GM18526 (cell line): ENCODE data around the gene NKD1.

Experiments
- POLR2A ChIP-seq: IDR thresholded peaks from 3 replicates; pipeline ENCODE4 v1.6.1; 2011; ENCODE audit not compliant: insufficient read length; ENCODE audit errors: extremely low read depth

Gene NKD1

GRCh38 chr16:50531359-50531758, 16.8 kb upstream of the NKD1 start:
- no peak for TF ChIP-seq POLR2A

DNA sequence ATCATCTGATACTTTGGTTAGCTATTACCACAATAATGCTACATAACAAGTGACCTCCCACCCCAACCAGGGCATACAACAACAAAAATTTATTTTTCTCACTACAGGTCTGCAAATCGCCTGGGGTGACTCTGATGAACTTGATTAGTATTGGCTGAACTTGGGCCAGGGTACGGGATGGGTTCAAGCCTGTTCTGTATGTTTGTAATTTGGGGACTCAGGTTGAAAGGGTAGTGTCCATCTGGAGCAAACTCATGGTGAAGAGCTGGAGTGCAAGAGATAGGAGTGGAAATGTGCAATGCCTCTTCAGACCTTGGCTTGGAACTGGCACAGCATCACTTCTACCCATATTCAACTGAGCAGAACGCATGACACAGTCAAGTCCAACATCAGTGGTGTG, 16.3 kb upstream of the NKD1 start:
- TF ChIP-seq POLR2A, result no peak

DNA sequence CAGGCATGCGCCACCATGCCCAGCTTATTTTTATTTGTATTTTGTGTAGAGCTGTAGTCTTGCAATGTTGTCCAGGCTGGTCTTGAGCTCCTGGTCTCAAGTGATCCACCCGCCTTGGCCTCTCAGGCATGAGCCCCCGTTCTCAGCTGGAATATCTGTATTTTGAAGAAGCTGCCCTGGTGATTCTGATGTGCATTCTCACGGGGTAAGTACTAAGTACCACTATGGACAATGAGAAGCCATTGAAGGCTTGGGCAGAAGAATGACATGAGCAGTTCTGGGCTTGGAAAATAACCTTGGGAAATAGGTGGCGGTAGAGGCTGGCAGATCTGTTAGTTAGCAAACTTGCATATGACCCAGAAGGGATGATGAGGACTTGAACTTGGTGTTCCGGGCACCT, 15.6 kb upstream of the NKD1 start:
- no peak for TF ChIP-seq POLR2A

DNA sequence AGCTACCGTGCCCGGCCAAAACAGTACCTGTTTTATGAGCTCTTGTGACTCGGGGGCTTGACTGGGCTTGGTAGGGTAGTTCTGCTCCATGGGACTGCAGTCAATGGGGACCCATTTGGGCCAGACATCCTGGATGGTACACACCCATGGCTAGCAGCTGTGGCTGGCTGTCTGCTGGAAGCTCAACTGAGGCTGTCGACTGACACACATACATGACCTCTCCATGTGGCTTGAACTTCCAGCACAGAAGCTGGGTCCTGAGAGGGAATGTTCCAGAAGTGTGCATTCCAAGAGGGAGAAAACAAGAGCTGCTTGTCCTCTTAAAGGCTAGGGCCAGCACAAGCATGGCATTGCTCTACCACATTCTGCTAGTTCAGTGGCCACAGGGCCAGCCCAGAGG, 14.9 kb upstream of the NKD1 start:
- no peak for TF ChIP-seq POLR2A

- no peak for TF ChIP-seq POLR2A
These were observed 14.1 kb upstream of the NKD1 start for GRCh38 chr16:50534091-50534490.

DNA sequence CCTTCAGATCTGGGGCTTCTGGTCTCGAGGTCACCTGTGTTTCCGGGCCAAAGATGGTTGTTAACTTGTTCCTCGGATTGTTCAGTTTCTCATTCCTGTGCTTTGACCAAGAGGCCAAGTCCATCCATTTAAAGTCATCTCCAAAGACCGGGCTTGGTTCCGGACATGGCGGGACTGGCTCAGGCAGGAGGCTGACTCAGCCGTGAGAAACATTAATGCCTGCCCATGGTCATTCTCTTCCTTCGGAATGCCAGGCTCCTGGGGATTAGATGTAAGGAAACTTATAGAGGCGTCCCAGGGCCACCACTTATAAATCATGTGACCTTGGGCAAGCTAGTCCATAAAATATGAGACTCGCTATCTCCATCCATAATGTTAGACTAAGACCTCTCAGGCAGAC, 13.6 kb upstream of the NKD1 start:
- no peak for TF ChIP-seq POLR2A

- TF ChIP-seq POLR2A, result no peak
These were observed 13.2 kb upstream of the NKD1 start for GRCh38 chr16:50534958-50535357.

DNA sequence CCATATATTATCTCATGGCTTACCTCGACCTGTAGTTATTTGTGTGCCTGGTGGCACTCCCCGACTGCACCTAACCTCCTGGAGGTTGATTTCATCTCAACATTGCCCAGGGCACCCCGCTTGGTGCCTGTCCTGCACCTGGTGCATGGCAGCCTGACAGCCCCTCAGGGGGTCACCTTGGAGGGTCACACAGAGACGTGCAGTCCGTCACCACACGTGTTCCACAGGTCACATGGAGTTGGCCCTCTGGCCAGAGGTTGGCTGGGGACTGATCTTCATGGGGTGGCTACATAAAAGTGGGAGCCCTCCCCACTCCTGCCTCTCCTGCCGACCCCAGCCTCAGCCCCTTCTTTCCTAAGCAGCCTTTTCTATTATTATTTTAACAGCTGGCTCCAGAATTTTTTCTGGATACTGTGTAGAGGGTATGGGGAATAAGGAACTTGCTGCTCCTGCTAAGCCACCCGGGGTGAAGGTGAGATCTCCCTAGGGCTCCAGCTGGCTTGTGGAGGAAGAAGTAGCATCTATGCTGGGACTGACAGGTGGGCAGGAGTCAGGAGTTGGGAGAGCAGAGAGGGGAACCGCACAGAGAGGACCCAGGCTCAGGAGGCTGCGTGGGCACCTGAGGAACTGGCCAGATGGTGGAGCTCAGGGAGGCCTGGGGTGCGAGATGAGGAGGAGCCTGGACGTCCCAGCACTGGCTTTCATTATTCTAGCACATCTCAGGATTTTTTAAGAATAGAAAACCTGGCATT, 12.5 kb upstream of the NKD1 start:
- TF ChIP-seq POLR2A, result no peak

DNA sequence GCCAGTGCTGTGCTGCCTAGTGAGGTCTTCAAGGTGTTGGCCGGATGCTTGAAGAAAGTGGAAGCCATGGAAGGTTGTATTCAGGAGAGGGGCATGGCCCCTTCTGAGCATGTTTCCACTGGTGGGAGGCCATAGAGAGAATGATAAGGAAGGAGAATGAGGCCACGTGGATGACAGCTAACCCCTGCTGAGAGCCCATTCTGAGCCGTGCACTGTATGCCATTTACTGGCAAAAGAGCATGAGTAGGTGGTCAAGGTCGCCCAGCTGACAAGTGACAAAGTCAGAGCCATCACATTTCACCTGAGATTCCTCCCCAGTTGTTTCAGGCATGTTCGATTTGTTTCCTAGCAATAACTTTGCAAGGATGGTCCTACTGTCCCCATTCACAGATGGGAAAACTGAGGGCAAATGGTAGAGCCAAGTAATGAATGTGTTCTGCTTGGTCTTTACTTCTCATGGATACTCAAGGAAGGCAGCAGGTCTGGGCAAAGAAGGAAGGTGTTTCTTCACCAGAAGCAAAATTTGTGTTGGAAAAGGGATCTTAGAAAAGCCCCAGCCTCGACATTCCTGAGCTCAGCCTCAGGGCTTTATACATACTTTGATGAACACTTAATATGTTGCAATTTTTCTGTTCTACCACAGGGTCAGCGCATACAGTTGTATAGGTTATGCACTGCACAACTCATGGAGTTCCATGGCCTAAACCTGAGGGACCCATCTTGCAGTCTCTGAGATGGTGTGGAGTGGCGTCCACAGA, 10.5 kb upstream of the NKD1 start:
- TF ChIP-seq POLR2A, result no peak

- no peak for TF ChIP-seq POLR2A
These were observed 9.7 kb upstream of the NKD1 start for GRCh38 chr16:50538411-50539052.

- no peak for TF ChIP-seq POLR2A
These were observed 9.0 kb upstream of the NKD1 start for GRCh38 chr16:50539053-50539695.

DNA sequence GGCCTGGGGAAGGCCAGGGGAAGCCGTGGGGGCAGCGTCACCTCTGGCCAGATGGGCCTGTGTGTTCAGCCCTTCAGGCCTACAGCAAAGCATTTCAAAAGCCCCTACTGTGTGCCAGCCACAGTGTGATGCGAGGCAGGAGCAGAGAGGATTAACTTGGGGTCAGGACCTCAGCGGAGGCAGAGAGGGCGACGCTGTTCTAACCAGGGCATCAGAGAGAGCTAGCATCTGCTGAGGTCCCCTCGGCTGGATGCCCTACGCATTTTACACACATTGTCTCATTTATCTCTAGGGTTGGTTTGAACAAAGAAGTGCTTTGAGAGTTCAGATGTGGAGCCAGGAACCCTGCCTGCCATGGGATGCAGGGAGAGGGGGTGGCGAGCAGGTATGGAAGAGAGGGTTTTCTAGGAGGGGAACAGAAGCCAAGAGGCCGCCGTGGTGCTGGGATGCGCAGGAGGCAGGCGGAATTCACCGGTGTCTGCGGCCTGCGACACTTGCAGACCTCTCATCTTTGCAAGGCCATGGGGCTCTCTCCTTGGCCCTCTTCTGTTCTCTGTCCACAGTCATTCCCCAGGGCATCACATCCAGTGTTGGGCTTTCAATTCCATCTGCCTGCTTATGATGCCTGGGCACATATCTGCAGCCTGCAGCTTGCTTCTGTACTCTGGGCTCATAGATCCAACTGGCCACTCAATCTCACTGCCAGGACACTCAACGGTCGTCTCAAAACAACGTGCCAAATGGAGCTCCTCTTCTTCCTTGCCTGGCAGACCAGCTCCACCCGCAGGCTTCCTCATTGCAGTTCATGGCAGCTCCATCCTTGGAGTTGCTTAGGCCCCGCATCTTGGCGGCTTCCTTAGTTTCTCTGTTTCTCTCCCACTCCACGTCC, 8.1 kb upstream of the NKD1 start:
- TF ChIP-seq POLR2A, result no peak

GRCh38 chr16:50540711-50541007, 7.5 kb upstream of the NKD1 start:
- TF ChIP-seq POLR2A, result no peak

- TF ChIP-seq POLR2A, result no peak
These were observed 5.5 kb upstream of the NKD1 start for GRCh38 chr16:50542703-50543102.

DNA sequence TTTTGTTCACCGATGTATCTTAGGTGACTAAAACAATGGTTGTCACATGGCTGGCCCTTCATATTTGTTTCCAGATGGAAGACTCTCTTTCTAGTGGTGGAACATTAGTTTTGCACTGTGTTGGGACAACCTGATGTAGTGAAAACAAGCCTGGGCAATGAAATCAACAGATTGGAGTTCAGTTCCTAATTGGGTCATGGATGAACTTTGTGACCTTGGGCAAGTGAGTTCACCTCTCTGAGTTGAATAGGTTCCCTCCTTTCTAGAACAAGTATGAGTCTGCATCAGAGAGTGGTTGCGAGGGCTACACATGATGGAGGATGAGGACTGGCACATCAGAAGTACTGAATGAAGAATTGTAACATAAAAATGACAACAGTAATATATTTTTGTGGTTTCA, 2.1 kb upstream of the NKD1 start:
- TF ChIP-seq POLR2A, result no peak
